Naive thymus-derived CD4-positive, alpha-beta T cell (primary cell): ENCODE data around the gene RAD51B. TPM values are rescaled to one million over a fixed set of nuclear protein-coding genes. Genes with fewer than 3 reads are reported as not detected.
A peak's percentile ranks its signal among the peaks of the same experiment; 100 is the strongest.

Source experiments
- ATAC-seq: fragments of 150-1000 bp; cut with Tn5 transposase; 2 replicates; pipeline ENCODE4 v1.10.0; 2021; ENCODE audit warnings: mild to moderate bottlenecking, moderate library complexity
- CTCF ChIA-PET: fragments of 350-600 bp; sonication (Branson Sonifier 250); formaldehyde crosslinking; loops from one replicate; lab custom pipeline; 2021; ENCODE audit warnings: antibody characterized with exemption; lab: Charles Lee
- POLR2A ChIA-PET: fragments of 350-600 bp; sonication (Branson Sonifier 250); formaldehyde crosslinking; loops from one replicate; lab custom pipeline; 2021; ENCODE audit warnings: antibody characterized with exemption, inconsistent platforms; lab: Charles Lee
- DNase-seq, 9 donors: peaks; one replicate each; pipeline versions ENCODE4 v3.0.0 to v3.0.0-alpha.2; 2020 to 2022; ENCODE audit warnings: mixed read lengths in 1 of 9
- H3K27ac ChIP-seq: one replicate; pipeline ENCODE4 v1.7.0; 2013; ENCODE audit warnings: mild to moderate bottlenecking, low read depth, low read length, moderate library complexity
- H3K27me3 ChIP-seq, 2 donors: one replicate each; pipeline ENCODE4 v1.7.0; 2013; ENCODE audit warnings: low read length in 2 of 2, mild to moderate bottlenecking in 2 of 2, moderate library complexity in 2 of 2; ENCODE audit not compliant: control insufficient read depth in 2 of 2, insufficient read depth in 2 of 2
- H3K36me3 ChIP-seq, 3 experiments: 1 replicate in 2 of 3; 2 replicates in 1 of 3; pipeline ENCODE4 v1.7.0; 2013; ENCODE audit warnings: low read length in 3 of 3, mild to moderate bottlenecking in 3 of 3, moderate library complexity in 1 of 3; ENCODE audit not compliant: insufficient read depth in 3 of 3, control insufficient read depth in 2 of 3
- H3K4me1 ChIP-seq, 2 donors: one replicate each; pipeline ENCODE4 v1.7.0; 2013; ENCODE audit warnings: low read length in 2 of 2, mild to moderate bottlenecking in 2 of 2, moderate library complexity in 1 of 2; ENCODE audit not compliant: control insufficient read depth in 2 of 2, insufficient read depth in 2 of 2
- H3K4me3 ChIP-seq: 2 replicates; pipeline ENCODE4 v1.7.0; 2013; ENCODE audit warnings: mild to moderate bottlenecking, low read length
- H3K9me3 ChIP-seq, 3 experiments: 1 replicate in 2 of 3; 2 replicates in 1 of 3; pipeline ENCODE4 v1.7.0; 2013; ENCODE audit warnings: low read length in 3 of 3; ENCODE audit not compliant: control insufficient read depth in 2 of 3
- H3K27ac Mint-ChIP-seq, 9 donors: one replicate each; pipeline ENCODE4 v1.8.0; 2020 to 2022; ENCODE audit warnings: mixed read lengths in 9 of 9, mild to moderate bottlenecking in 8 of 9, moderate library complexity in 5 of 9, inconsistent platforms in 2 of 9
- H3K27me3 Mint-ChIP-seq, 5 donors: one replicate each; pipeline ENCODE4 v1.8.0; 2021 to 2022; ENCODE audit warnings: mixed read lengths in 5 of 5, mild to moderate bottlenecking in 1 of 5
- H3K36me3 Mint-ChIP-seq, 5 donors: one replicate each; pipeline ENCODE4 v1.8.0; 2020 to 2022; ENCODE audit warnings: mixed read lengths in 5 of 5, mild to moderate bottlenecking in 3 of 5, inconsistent platforms in 1 of 5
- H3K4me1 Mint-ChIP-seq, 7 donors: one replicate each; pipeline ENCODE4 v1.8.0; 2020 to 2022; ENCODE audit warnings: mixed read lengths in 7 of 7, mild to moderate bottlenecking in 3 of 7, inconsistent platforms in 1 of 7
- H3K4me3 Mint-ChIP-seq, 10 donors: one replicate each; pipeline ENCODE4 v1.8.0; 2020 to 2022; ENCODE audit warnings: mild to moderate bottlenecking in 10 of 10, mixed read lengths in 10 of 10, moderate library complexity in 6 of 10, inconsistent platforms in 2 of 10
- H3K9me3 Mint-ChIP-seq, 11 donors: one replicate each; pipeline ENCODE4 v1.8.0; 2020 to 2022; ENCODE audit warnings: mixed read lengths in 11 of 11, mild to moderate bottlenecking in 4 of 11, inconsistent platforms in 1 of 11, moderate library complexity in 1 of 11
- intact Hi-C, 2 donors: fragments of 100-400 bp; cut with micrococcal nuclease; formaldehyde crosslinking; loops; one replicate each; pipeline ENCODE4 v1.15.1; 2023
- polyA plus RNA-seq, 2 donors: library from polyadenylated mRNA; unstranded; fragments of 300-500 nt; fragmentation: Illumina TruSeq; gene quantifications; one replicate each; pipeline ENCODE4 v1.2.3, GENCODE V29; 2021
- total RNA-seq, 6 experiments: library from RNA in 5 of 6; stranded (reverse) in 5 of 6; gene quantifications; 1 replicate in 5 of 6; 2 replicates in 1 of 6; pipeline ENCODE4 v1.2.3 and lab custom pipeline; 2021 to 2026

Gene RAD51B
- total and polyA plus RNA-seq, 7 experiments from 2014 or later, result 15.0 to 42.2 (median 28.8) TPM

DNA sequence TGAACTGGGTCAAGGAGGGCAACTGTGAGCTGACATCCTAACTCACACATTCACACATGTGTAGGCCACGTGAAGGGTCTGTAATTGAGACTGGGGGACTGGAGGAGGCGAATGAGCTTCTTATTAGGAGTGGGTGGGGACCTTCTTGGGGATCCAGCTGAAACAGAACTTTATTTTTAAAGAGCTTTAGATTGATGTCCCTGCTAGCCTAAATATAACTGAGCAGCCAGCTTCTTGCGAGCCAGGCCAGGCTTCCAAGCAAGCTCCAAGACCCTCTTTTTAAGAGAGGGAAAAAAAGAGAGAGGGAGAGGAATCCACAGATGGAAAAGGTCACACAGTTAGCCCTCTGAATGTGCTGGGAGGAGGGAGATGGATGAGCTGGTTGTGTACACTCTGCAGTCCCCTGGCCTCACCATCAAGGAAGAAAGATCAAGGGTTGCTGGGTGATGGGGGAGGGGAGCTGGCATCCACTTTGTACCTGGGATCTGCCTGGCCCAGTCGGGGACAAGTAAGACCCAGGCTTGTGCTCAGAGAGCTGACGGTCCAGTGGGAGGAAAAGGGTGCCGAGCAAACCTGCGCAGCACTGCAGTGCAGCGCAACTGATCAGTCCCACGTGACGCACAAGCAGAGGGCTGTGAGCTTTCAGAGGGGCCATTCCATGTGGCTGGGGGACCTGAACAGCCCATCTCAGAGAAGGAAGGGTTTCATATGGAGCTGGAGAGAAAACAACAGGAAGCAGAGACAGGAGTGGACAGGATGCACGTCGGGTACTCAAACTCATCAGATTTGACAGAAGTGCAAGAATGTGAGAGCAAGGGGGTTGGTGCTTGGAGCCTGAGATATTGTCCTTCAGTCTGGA lies 818.8 kb downstream of the RAD51B start:
- DNase-seq (no peak), ATAC-seq (no peak)
- H3K27me3 Mint-ChIP-seq, result peaks cover 0 to 3% (median 0%) of the 10 kb centered on the region in 5 donors
- no peak overlapping the region for H3K4me3 ChIP-seq
- H3K27me3 ChIP-seq, result no peaks in the 10 kb centered on the region
- no peak overlapping the region for H3K4me3 Mint-ChIP-seq
- H3K4me1 Mint-ChIP-seq, result peaks cover 0 to 4% (median 0%) of the 10 kb centered on the region in 7 donors
- peaks cover 5 to 10% (median 7%) of the 10 kb centered on the region in 5 donors for H3K36me3 Mint-ChIP-seq
- no peak overlapping the region for H3K27ac Mint-ChIP-seq
- peaks cover 0 to 22% of the 10 kb centered on the region in 2 donors for H3K4me1 ChIP-seq
- H3K36me3 ChIP-seq, result no peaks in the 10 kb centered on the region
- no peaks in the 10 kb centered on the region for H3K9me3 ChIP-seq
- no peak overlapping the region for H3K27ac ChIP-seq
- ChIA-PET CTCF (interaction anchor here (0.6 to 0.8 kb wide), 3 partner anchors 75 to 206 kb away, joined by 3 to 4 read pairs (median 3); no protein-coding TSS in a partner anchor), POLR2A (interaction anchor here (0.6 to 1.9 kb wide), 10 partner anchors 9 to 193 kb away, joined by 3 to 8 read pairs (median 4); no protein-coding TSS in a partner anchor)
- H3K9me3 Mint-ChIP-seq, result peaks cover 3 to 30% (median 9%) of the 10 kb centered on the region in 11 donors
- intact Hi-C loops, result no loop called here

DNA sequence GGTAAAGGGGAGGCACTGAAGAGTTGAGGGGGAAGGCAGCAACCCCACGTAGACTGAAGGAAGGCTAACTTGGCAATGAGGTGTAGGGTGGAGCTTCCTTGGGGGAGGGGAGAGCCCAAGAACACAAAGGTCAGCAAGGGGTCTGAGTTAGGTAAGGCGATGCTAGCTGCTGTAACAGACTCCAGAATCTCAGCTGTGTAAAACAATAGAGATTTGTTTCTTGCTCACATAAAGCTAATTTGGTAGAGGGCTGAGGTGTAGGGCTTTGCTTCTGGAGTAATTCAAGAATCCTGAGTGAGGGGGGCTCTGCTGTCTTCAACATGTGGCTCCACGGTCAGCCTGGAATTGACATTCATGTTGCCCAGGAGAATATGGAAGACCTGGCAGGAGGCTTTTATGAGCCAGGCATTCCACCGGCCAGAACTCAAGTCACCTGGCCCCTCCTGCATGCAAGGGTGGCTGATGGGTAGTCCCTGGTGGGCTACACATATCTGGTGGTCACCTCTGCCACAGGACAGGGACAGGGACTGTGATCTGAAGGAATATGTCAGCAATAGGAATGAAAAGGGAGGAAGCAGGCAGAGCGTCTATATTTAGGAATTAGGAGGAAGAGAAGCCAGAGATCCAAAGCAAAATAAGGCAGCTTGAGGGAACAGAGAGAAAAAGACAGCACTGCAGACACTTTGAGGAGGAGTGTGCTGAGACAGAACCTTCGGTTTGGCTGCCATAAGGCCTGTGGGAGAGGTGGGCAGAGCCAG lies 819.6 kb downstream of the RAD51B start:
- peaks cover 0 to 3% (median 0%) of the 10 kb centered on the region in 5 donors for H3K27me3 Mint-ChIP-seq
- Histone ChIP-seq H3K9me3 (no peaks in the 10 kb centered on the region), H3K27me3 (no peaks in the 10 kb centered on the region), H3K36me3 (no peaks in the 10 kb centered on the region), H3K4me3 (no peak overlapping the region), H3K27ac (no peak overlapping the region), H3K4me1 (peaks cover 0 to 22% of the 10 kb centered on the region in 2 donors)
- H3K9me3 Mint-ChIP-seq, result peaks cover 3 to 30% (median 12%) of the 10 kb centered on the region in 11 donors
- no peak overlapping the region for H3K4me3 Mint-ChIP-seq
- ChIA-PET CTCF (interaction anchor here (0.8 to 1.5 kb wide), 2 partner anchors 10 to 205 kb away, joined by 3 to 4 read pairs; no protein-coding TSS in a partner anchor), POLR2A (interaction anchor here (0.6 to 1.9 kb wide), 7 partner anchors 9 to 140 kb away, joined by 3 to 8 read pairs (median 5); no protein-coding TSS in a partner anchor)
- peaks cover 5 to 10% (median 7%) of the 10 kb centered on the region in 5 donors for H3K36me3 Mint-ChIP-seq
- peak in 1 of 9 donors; percentile 4 for DNase-seq
- no peak overlapping the region for H3K27ac Mint-ChIP-seq
- intact Hi-C loops, result no loop called here
- peaks cover 0 to 4% (median 0%) of the 10 kb centered on the region in 7 donors for H3K4me1 Mint-ChIP-seq
- ATAC-seq, result no peak

DNA sequence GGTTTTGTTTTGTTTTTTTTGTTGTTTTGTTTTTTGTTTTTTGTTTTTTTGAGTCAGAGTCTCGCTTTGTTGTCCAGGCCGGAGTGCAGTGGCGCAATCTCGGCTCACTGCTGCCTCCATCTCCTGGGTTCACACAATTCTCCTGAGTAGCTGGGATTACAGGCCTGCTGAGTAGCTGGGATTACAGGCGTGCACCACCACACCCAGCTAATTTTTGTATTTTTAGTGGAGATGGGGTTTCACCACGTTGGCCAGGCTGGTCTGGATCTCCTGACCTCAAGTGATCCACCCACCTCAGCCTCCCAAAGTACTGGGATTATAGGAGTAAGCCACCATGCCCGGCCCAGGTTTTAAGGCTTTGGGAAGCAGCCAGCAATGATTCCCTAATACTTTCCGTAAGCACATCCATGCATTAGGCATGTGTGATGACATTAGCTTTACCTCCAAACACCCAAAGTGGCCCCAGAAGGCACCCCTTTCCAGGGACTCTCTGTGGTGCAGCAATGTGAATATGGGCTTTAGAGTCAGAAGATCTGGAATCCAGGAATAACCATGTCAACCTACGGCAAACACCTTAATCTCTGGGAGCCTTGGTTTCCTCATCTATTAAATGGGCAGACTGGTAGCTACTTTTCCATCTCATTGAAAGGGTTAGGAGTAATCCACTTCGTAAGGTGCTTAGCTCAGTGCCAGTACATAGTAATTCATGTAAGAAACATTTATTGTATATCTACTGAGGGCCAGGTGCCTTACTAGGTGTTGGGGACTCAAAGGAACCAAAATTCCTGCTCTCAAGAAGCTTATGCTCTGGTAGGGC lies 820.4 kb downstream of the RAD51B start:
- intact Hi-C loops, result no loop called here
- Mint-ChIP-seq H3K9me3 (peaks cover 3 to 30% (median 12%) of the 10 kb centered on the region in 11 donors), H3K27ac (no peak overlapping the region), H3K27me3 (peaks cover 0 to 3% (median 0%) of the 10 kb centered on the region in 5 donors), H3K36me3 (peaks cover 5 to 10% (median 7%) of the 10 kb centered on the region in 5 donors), H3K4me1 (peaks cover 0 to 4% (median 0%) of the 10 kb centered on the region in 7 donors), H3K4me3 (no peak overlapping the region)
- Histone ChIP-seq H3K9me3 (no peaks in the 10 kb centered on the region), H3K27ac (no peak overlapping the region), H3K4me3 (no peak overlapping the region), H3K36me3 (no peaks in the 10 kb centered on the region), H3K4me1 (peaks cover 0 to 22% of the 10 kb centered on the region in 2 donors), H3K27me3 (no peaks in the 10 kb centered on the region)
- CTCF ChIA-PET, result interaction anchor here (1.5 kb wide), 1 partner anchor 11 kb away, joined by 4 read pairs; no protein-coding TSS in a partner anchor
- ATAC-seq, result no peak
- POLR2A ChIA-PET, result interaction anchor here (1.4 to 2.0 kb wide), 2 partner anchors 11 to 18 kb away, joined by 4 to 5 read pairs; no protein-coding TSS in a partner anchor
- peak in 1 of 9 donors; percentile 9 for DNase-seq

DNA sequence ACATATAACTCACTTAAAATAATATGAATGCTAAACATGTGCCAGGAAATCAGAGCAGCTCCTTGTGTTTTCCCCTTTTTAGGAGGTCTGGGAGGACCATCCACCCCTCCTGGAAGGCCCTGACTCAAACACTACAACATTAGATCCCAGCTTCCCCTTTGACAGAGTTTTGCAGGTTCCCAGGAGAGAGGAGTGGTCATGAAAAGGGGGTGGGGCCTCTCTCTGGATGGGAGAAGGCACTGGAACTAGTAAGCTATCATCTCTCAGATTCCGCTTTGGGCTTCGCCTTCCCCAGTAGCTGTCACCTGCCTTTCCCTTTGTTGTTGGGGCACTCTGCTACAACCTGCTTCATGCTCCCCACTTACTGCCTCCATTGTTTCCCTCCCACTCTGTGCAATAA lies 824.1 kb downstream of the RAD51B start:
- ATAC-seq (no peak), DNase-seq (no peak)
- CTCF ChIA-PET, result interaction anchor here (0.6 kb wide), 1 partner anchor 21 kb away, joined by 3 read pairs; no protein-coding TSS in a partner anchor
- intact Hi-C loops, result no loop called here
- H3K27me3 ChIP-seq, result no peaks in the 10 kb centered on the region
- Mint-ChIP-seq H3K4me1 (peaks cover 0 to 3% (median 0%) of the 10 kb centered on the region in 7 donors), H3K36me3 (peaks cover 5 to 10% (median 7%) of the 10 kb centered on the region in 5 donors), H3K9me3 (peaks cover 3 to 30% (median 12%) of the 10 kb centered on the region in 11 donors), H3K27me3 (peaks cover 0 to 9% (median 0%) of the 10 kb centered on the region in 5 donors), H3K4me3 (no peak overlapping the region), H3K27ac (no peak overlapping the region)
- H3K36me3 ChIP-seq, result no peaks in the 10 kb centered on the region
- H3K9me3 ChIP-seq, result no peaks in the 10 kb centered on the region
- H3K4me3 ChIP-seq, result no peak overlapping the region
- POLR2A ChIA-PET, result interaction anchor here (0.7 kb wide), 1 partner anchor 52 kb away, joined by 3 read pairs; no protein-coding TSS in a partner anchor
- H3K4me1 ChIP-seq, result peaks cover 0 to 5% of the 10 kb centered on the region in 2 donors
- no peak overlapping the region for H3K27ac ChIP-seq

DNA sequence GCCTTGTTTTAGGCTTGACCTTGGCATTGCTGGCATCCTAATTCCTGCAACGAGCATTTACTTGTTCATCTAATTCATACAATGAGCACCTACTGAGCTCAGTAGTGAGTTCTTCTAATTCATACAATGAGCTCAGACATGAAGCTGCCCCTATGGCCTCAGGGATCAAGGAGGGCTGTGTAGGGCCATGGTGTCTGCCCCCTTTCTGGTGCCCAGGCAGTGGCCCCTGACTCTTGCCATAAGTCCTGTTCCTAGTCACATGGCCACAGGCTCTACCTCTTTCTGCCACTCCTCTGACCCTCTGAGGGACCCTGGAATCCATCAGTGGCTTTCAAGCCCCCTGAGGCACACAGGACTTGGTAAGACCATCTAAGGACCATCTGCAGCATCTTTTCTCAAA lies 824.5 kb downstream of the RAD51B start:
- peaks cover 3 to 30% (median 12%) of the 10 kb centered on the region in 11 donors for H3K9me3 Mint-ChIP-seq
- CTCF ChIA-PET, result no interaction called here
- H3K27ac Mint-ChIP-seq, result peak overlapping the region in 1 of 9 donors; percentile 31

More for the DNA sequence above, 824.5 kb downstream of the RAD51B start:
- Histone ChIP-seq H3K9me3 (no peaks in the 10 kb centered on the region), H3K4me1 (peaks cover 0 to under 1% of the 10 kb centered on the region in 2 donors), H3K4me3 (no peak overlapping the region), H3K27ac (no peak overlapping the region), H3K36me3 (no peaks in the 10 kb centered on the region), H3K27me3 (no peaks in the 10 kb centered on the region)
- POLR2A ChIA-PET, result no interaction called here
- Mint-ChIP-seq H3K36me3 (peaks cover 5 to 10% (median 7%) of the 10 kb centered on the region in 5 donors), H3K4me1 (peaks cover 0 to 4% (median 0%) of the 10 kb centered on the region in 7 donors), H3K27me3 (peaks cover 0 to 9% (median 0%) of the 10 kb centered on the region in 5 donors), H3K4me3 (no peak overlapping the region)
- intact Hi-C loops, result no loop called here
- DNase-seq (no peak), ATAC-seq (no peak)
